22Rv1 (cell line): ENCODE measurements around the gene ZNFX1.

Experiments used
- H3K27ac ChIP-seq: fragments of 450-650 bp; 2 replicates; pipeline ENCODE4 v1.5.1; 2017
- CTCF ChIP-seq: fragments of 450-650 bp; IDR thresholded peaks from 2 replicates; pipeline ENCODE4 v1.5.1; 2017; ENCODE audit warnings: mild to moderate bottlenecking
- ZFX ChIP-seq: fragments of 450-650 bp; IDR thresholded peaks from 2 replicates; pipeline ENCODE4 v1.6.1; 2017; ENCODE audit warnings: antibody characterized with exemption, borderline replicate concordance

The ZNFX1 gene

DNA sequence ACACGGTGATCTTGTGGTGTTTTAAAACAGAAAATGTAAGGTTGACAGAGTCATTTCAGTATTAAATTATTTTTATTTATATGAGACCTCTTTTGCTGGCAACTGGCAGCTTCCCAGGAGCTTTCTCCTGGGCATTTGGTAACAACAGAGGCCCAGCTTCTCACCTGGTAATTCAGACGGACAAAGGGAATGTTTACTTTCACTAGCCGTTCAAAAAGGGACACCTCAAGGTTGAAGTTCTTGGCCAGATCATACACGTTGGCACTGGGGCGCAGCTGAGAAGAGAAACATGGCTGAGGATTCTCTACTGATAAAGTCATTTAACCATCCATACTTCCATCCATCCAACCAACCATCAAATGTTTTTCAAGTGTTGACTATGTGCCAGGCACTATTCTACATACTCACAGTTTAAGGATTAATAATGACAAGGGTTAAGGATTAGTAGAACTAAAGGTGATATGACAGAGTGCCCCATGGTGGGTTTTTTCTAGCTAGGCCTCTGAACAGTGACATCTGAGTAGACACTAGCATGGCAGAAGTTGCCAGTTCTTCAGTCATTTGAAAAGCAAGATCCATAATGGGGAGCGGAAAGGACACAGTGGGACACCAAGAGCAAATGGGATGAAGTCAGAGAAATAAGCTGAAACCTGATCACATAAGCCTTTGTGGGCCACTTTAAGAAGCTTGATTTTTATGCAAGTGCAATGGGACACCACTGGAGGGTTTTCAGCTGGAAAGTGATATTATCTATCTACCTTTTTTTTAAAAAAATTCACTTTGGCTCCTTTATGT is 25.1 kb downstream of the ZNFX1 start:
- no peak for TF ChIP-seq ZFX
- no peak for TF ChIP-seq CTCF

DNA sequence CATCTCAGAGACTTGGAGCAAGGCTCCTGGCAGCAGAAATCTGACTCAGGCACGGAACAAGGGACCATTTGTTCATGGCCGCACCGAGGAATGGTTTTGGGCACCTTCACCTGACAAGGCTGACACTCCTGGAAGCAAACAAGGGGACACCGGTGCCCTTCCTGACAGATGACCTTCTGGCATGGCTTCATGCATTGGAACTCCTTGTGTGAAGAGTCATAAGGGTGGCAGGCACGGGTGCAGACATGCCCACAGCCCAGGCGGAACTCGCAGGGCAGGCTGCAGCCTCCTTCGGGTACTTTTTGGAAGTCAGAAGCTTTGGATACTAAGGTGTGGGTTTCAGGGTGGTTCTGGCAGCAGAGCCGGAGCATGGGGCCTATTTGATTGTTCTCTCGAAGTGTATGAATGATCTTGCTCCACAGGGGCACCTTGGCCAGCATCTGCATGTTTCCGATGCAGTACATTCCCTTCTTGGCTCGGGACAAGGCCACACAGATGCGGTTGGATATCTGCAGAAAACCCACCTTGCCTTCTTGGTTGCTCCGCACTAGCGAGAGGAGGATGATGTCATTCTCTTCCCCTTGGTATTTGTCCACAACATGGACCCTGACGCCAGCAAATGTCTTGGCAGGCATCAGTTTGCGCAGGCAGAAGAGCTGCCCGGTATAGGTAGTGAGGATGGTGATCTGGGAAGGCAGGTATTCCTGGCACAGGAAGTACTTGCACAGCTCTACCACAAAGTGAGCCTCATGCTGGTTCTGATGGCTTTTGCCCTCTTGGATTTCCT is 28.8 kb downstream of the ZNFX1 start:
- TF ChIP-seq ZFX (no peak), CTCF (no peak)
- no peak overlapping the region for H3K27ac ChIP-seq

More for the DNA sequence above, 25.1 kb downstream of the ZNFX1 start:
- no peak overlapping the region for H3K27ac ChIP-seq

DNA sequence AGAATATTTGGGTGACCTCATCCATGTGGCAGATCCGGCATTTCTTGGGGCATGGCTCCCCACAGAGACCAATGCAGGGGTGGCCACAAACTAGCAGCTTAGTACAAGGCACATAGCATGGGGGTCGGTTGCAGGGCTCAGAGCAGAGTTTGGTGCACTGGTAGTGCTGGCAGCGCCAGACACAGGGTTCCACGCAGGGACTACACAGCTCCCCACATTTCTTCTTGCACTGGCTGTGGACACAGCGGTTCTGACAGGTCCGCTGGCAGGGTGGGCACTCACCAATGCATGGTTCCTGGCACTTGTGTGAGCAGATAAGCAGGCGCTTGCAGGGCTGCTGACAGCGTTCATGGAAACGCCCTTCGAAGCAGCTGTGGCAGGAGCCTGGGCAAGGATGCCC is 29.6 kb downstream of the ZNFX1 start:
- H3K27ac ChIP-seq: no peak overlapping the region

GRCh38 chr20:49247792-49248191 is 30.1 kb downstream of the ZNFX1 start:
- 0 out of 2 replicates have a peak overlapping the region, but pooled peaks have one; percentile 8 for H3K27ac ChIP-seq
- TF ChIP-seq CTCF (no peak), ZFX (no peak)

More for the DNA sequence above, 29.6 kb downstream of the ZNFX1 start:
- TF ChIP-seq ZFX: no peak

- H3K27ac ChIP-seq: 0 out of 2 replicates have a peak overlapping the region, but pooled peaks have one; percentile 8
- TF ChIP-seq ZFX (no peak), CTCF (no peak)
These were observed 30.6 kb downstream of the ZNFX1 start for GRCh38 chr20:49247169-49247723.

DNA sequence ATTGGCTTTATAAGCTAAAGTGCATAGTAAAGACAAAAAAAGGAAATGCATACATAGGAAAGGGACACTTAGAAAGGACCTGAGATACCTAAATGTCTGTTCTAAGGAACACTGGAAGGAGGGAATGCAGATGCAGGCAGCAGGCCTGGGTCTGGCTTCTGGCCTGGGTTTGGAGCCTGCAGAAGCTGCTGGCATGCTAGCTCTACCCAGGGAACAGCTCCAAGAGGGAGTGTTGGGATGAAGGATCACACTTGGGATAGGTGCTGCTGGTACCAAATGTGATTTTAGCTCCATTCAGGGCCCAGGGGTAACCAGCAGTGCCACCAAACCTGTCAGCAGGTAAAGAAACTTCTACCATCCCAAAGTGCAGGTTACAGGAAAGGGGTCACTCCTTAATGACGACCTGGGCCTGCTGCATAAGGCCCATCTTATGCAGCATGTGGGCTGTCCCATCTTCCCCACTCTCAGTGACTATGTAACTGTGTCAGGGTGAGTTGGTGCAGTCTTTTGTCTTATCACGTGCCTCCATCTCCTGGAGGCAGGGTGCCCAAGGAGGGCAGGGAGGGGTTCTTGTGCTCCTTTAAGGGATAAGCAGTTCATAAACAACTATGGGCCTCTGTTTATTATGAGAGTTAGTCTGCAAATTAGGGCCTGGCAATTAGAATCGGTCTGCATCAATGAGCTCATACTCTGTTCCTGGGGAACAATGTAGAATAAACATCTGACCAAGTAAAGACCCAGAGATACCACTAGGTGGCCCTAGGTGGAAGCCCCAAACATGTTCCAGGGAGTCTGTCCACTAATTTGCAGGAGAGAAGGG is 31.7 kb downstream of the ZNFX1 start:
- TF ChIP-seq CTCF (peak; percentile 75), ZFX (no peak)
- no peak overlapping the region for H3K27ac ChIP-seq

DNA sequence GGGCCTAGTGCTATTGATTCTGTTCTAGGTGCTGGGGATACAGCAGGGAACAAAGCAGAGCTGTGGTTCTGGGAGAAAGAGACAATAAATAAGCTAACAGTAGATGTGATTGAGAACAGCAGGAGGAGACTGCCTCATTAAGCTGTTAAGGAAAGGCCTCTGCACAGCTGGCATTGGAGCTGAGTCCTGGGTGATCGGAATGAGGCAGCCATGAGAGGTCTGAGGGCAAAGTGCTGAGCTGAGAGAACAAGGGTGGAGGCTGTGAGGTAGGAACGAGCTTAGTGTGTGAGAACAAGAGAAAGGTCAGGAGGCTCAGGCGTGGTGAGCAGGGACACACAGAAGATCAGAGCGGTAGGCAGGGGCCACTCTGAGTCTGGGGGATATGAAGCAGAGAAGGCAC is 40.3 kb downstream of the ZNFX1 start:
- no peak for TF ChIP-seq ZFX
- no peak for TF ChIP-seq CTCF
- H3K27ac ChIP-seq: no peak overlapping the region
